Mesendoderm (in vitro differentiated cells): ENCODE data around the gene NRSN2.

Experiments
- DNase-seq: peaks from one replicate; pipeline ENCODE4 v3.0.0; 2013
- H2AK5ac ChIP-seq: 2 replicates; pipeline ENCODE4 v1.6.1; 2013; ENCODE audit warnings: low read length, inconsistent platforms
- H2BK120ac ChIP-seq: 2 replicates; pipeline ENCODE4 v1.6.1; 2013; ENCODE audit warnings: low read depth, mild to moderate bottlenecking, low read length, moderate library complexity, mixed read lengths
- H2BK15ac ChIP-seq: replicated peaks from 2 replicates; pipeline ENCODE4 v1.6.1; 2013; ENCODE audit warnings: low read depth, mild to moderate bottlenecking, moderate library complexity
- H2BK5ac ChIP-seq: 2 replicates; pipeline ENCODE4 v1.6.1; 2013; ENCODE audit warnings: low read length, inconsistent platforms
- H3K18ac ChIP-seq: 2 replicates; pipeline ENCODE4 v1.6.1; 2013; ENCODE audit warnings: mild to moderate bottlenecking, low read length, mixed read lengths
- H3K23ac ChIP-seq: one replicate; pipeline ENCODE4 v1.6.1; 2013; ENCODE audit warnings: low read length
- H3K27ac ChIP-seq: 2 replicates; pipeline ENCODE4 v1.5.1; 2013; ENCODE audit warnings: low read depth, mild to moderate bottlenecking, inconsistent platforms, low read length, moderate library complexity
- H3K27me3 ChIP-seq: 2 replicates; pipeline ENCODE4 v1.6.1; 2013; ENCODE audit warnings: low read length, control low read depth, mild to moderate bottlenecking, inconsistent platforms; ENCODE audit not compliant: insufficient read depth, poor library complexity
- H3K36me3 ChIP-seq: 2 replicates; pipeline ENCODE4 v1.6.1; 2013; ENCODE audit warnings: low read length, inconsistent platforms; ENCODE audit not compliant: control insufficient read depth, insufficient read depth
- H3K4ac ChIP-seq: one replicate; pipeline ENCODE4 v1.6.1; 2013; ENCODE audit warnings: low read depth, mild to moderate bottlenecking, low read length, moderate library complexity
- H3K4me1 ChIP-seq: 2 replicates; pipeline ENCODE4 v1.6.1; 2013; ENCODE audit warnings: low read depth, low read length, inconsistent platforms; ENCODE audit not compliant: control insufficient read depth
- H3K4me2 ChIP-seq: 2 replicates; pipeline ENCODE4 v1.6.1; 2013; ENCODE audit warnings: low read length
- H3K4me3 ChIP-seq: 2 replicates; pipeline ENCODE4 v1.5.1; 2013; ENCODE audit warnings: mild to moderate bottlenecking, low read length
- H3K56ac ChIP-seq: one replicate; pipeline ENCODE4 v1.6.1; 2013; ENCODE audit warnings: low read length
- H3K79me1 ChIP-seq: 2 replicates; pipeline ENCODE4 v1.6.1; 2013; ENCODE audit warnings: low read length, inconsistent platforms
- H3K79me2 ChIP-seq: 2 replicates; pipeline ENCODE4 v1.6.1; 2013; ENCODE audit warnings: mild to moderate bottlenecking, low read length; ENCODE audit not compliant: control insufficient read depth, insufficient read depth
- H3K9ac ChIP-seq: 2 replicates; pipeline ENCODE4 v1.6.1; 2013; ENCODE audit warnings: low read length, inconsistent platforms
- H4K5ac ChIP-seq: one replicate; pipeline ENCODE4 v1.6.1; 2013; ENCODE audit warnings: low read length
- H4K8ac ChIP-seq: one replicate; pipeline ENCODE4 v1.6.1; 2013; ENCODE audit warnings: low read depth, mild to moderate bottlenecking, control low read depth, low read length, moderate library complexity
- WGBS: extraction: QIAGEN DNeasy Blood & Tissue Kit; methylation state at CpG from one replicate; pipeline ENCODE4 v1.1.7; 2013; ENCODE audit warnings: low lambda C conversion rate, missing lambda C conversion rate; ENCODE audit not compliant: insufficient coverage; ENCODE audit errors: extremely low coverage; 5-methylcytosine and 5-hydroxymethylcytosine counted together

NRSN2 gene

GRCh38 chr20:316316-317068, 30.4 kb upstream of the NRSN2 start:
- H2AK5ac ChIP-seq = no peak overlapping the region
- H2BK120ac ChIP-seq = no peak overlapping the region
- no peak overlapping the region for H3K23ac ChIP-seq
- WGBS = no CpG with 5 or more reads among the region's 2 CpGs
- H3K79me1 ChIP-seq = no peaks in the 10 kb centered on the region
- no peak overlapping the region for H3K4me3 ChIP-seq
- H4K8ac ChIP-seq = no peak overlapping the region
- no peak overlapping the region for H3K9ac ChIP-seq
- H3K4ac ChIP-seq = no peak overlapping the region
- no peak overlapping the region for H2BK5ac ChIP-seq
- H3K79me2 ChIP-seq = no peaks in the 10 kb centered on the region
- no peaks in the 10 kb centered on the region for H3K4me1 ChIP-seq
- no peak overlapping the region for H2BK15ac ChIP-seq
- DNase-seq = no peak
- no peak overlapping the region for H3K4me2 ChIP-seq
- H3K56ac ChIP-seq = no peak overlapping the region
- no peak overlapping the region for H3K18ac ChIP-seq
- no peak overlapping the region for H4K5ac ChIP-seq
- H3K27me3 ChIP-seq = no peaks in the 10 kb centered on the region
- no peak overlapping the region for H3K27ac ChIP-seq
- no peaks in the 10 kb centered on the region for H3K36me3 ChIP-seq

GRCh38 chr20:324177-325044, 22.5 kb upstream of the NRSN2 start:
- Histone ChIP-seq H3K27me3 (no peaks in the 10 kb centered on the region), H3K18ac (peak overlapping the region; percentile 60), H2BK120ac (no peak overlapping the region), H3K4me3 (peak overlapping the region; percentile 59), H3K23ac (no peak overlapping the region), H3K27ac (peak overlapping the region; percentile 71), H2BK5ac (peak overlapping the region; percentile 46), H3K79me1 (peaks cover 12% of the 10 kb centered on the region), H3K4ac (no peak overlapping the region), H4K8ac (no peak overlapping the region), H2AK5ac (no peak overlapping the region), H3K36me3 (peaks cover 3% of the 10 kb centered on the region), H3K9ac (peak overlapping the region; percentile 72), H3K4me2 (peak overlapping the region; percentile 71), H4K5ac (no peak overlapping the region), H2BK15ac (no peak overlapping the region), H3K79me2 (peaks cover 15% of the 10 kb centered on the region), H3K56ac (peak overlapping the region; percentile 93), H3K4me1 (no peaks in the 10 kb centered on the region)
- WGBS = no CpG with 5 or more reads among the region's 69 CpGs
- DNase-seq = peak; percentile 96

GRCh38 chr20:325045-325888, 21.6 kb upstream of the NRSN2 start, which contains the start of gene SOX12:
Gene SOX12, plus strand, starts transcription at chr20:325552. Its CDS starts 373 bp downstream, at chr20:325925.
- H3K4ac ChIP-seq = peak within 1 kb of the TSS; percentile 46
- peak within 1 kb of the TSS; percentile 95 for H3K9ac ChIP-seq
- H3K56ac ChIP-seq = peak within 1 kb of the TSS; percentile 98
- WGBS = no CpG with 5 or more reads among the region's 106 CpGs
- H2BK5ac ChIP-seq = peak within 1 kb of the TSS; percentile 90
- H4K5ac ChIP-seq = no peak within 1 kb of the TSS
- peak within 1 kb of the TSS; percentile 88 for H3K18ac ChIP-seq
- H2AK5ac ChIP-seq = no peak within 1 kb of the TSS
- peak within 1 kb of the TSS; percentile 96 for H3K27ac ChIP-seq
- peaks cover 3% of the 10 kb centered on the region for H3K36me3 ChIP-seq
- no peaks in the 10 kb centered on the region for H3K4me1 ChIP-seq
- peak within 1 kb of the TSS; percentile 92 for H3K23ac ChIP-seq
- no peak within 1 kb of the TSS for H2BK120ac ChIP-seq
- peaks cover 15% of the 10 kb centered on the region for H3K79me2 ChIP-seq
- H2BK15ac ChIP-seq = no peak within 1 kb of the TSS
- no peaks in the 10 kb centered on the region for H3K27me3 ChIP-seq
- H3K4me3 ChIP-seq = peak within 1 kb of the TSS; percentile 85
- no peak within 1 kb of the TSS for H4K8ac ChIP-seq
- peak; percentile 97 for DNase-seq
- peaks cover 12% of the 10 kb centered on the region for H3K79me1 ChIP-seq
- peak within 1 kb of the TSS; percentile 70 for H3K4me2 ChIP-seq

GRCh38 chr20:325889-326644, 20.8 kb upstream of the NRSN2 start:
- H3K23ac ChIP-seq = peak overlapping the region; percentile 92
- peak overlapping the region; percentile 85 for H3K4me3 ChIP-seq
- H3K4me2 ChIP-seq = peak overlapping the region; percentile 70
- H3K4ac ChIP-seq = peak overlapping the region; percentile 46
- DNase-seq = peak; percentile 84
- H4K8ac ChIP-seq = no peak overlapping the region
- H3K18ac ChIP-seq = peak overlapping the region; percentile 88
- H3K9ac ChIP-seq = peak overlapping the region; percentile 95
- no peak overlapping the region for H2AK5ac ChIP-seq
- H2BK120ac ChIP-seq = no peak overlapping the region
- peaks cover 3% of the 10 kb centered on the region for H3K36me3 ChIP-seq
- H3K56ac ChIP-seq = peak overlapping the region; percentile 98
- no peaks in the 10 kb centered on the region for H3K27me3 ChIP-seq
- no CpG with 5 or more reads among the region's 103 CpGs for WGBS
- peaks cover 12% of the 10 kb centered on the region for H3K79me1 ChIP-seq
- H3K27ac ChIP-seq = peak overlapping the region; percentile 96
- peak overlapping the region; percentile 90 for H2BK5ac ChIP-seq
- no peak overlapping the region for H2BK15ac ChIP-seq
- no peak overlapping the region for H4K5ac ChIP-seq
- no peaks in the 10 kb centered on the region for H3K4me1 ChIP-seq
- H3K79me2 ChIP-seq = peaks cover 15% of the 10 kb centered on the region
